ENCODE measurements around the gene LRRC8D. TPM values are rescaled to one million over a fixed set of nuclear protein-coding genes. Genes with fewer than 3 reads are reported as not detected.

The LRRC8D gene
- polyA plus RNA-seq, 3 donors: 34.8 to 40.2 (median 37.2) TPM

DNA sequence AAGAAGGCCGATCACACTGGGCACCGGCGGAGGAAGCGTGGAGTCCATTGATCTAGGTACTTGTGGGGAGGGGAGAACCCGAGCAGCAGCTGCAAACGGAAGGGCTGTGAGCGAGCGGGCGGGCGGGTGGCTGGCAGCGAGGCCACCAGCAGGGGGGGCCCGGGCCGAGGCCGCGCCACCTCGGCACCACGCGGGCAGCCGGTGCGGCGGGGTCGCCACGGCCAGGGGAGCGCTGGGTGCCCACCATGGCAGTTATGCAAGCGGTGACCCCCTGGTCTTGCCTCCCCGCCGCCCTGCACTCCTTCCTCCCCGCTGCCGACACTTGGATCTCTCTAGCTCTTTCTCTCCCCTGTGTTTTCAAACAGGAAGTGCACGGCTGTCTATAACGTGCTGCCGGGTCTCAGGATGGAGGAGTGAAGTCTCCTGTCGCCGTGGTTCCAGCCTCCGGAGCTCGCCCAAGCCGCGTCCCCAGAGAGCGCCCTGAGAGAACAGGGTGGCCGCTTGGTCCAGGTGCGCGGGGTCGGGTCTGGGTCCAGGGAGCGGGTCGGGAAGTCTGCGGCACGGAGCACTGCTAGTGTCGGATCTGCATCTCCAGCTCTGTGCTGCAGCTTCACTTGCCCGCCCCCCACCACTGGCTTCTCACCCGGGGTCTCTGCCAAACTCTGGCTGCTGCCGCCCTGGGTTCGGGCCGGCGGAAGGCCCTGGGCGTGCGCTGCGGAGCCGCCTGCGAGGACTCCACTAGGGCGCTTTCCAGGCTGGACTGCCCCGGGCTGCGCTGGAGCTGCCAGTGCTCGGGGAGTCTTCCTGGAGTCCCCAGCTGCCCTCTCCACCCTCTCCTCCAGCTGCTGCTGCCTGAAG lies 22.7 kb downstream of the LRRC8D start:
- peak in 1 of 11 donors; percentile 52 for DNase-seq (ENCODE audit: extremely low read depth in 1 of 11, low read depth in 9 of 11, low spot score in 4 of 11)

DNA sequence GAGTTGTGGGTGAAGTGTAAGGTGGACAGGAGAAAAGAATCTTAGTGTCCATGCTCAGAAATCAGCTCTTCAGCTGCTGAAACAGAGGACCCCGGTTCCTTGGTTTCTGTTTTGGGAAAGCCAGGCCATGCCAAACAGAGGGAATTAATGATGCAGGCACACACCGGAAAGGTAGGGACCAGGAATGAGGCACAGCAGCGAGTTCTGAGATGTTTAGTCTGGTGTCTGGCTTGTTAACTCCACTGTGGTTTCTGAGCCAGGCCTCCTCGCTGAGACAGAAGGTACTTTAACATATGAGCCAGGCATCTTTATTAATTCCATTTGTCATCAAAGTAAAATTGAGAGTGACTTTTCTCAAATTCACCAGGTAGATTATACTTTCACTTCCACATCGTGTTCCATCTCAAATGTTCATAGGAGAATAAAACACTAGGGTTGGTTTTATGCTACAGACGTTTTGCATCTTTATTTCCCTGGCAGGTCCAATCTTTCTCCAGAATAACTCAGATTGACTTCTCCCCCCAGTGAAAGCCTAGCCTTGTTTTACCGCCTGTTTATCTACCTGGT lies 23.5 kb downstream of the LRRC8D start:
- DNase-seq (ENCODE audit: extremely low read depth in 1 of 11, low read depth in 9 of 11, low spot score in 4 of 11): no peak

DNA sequence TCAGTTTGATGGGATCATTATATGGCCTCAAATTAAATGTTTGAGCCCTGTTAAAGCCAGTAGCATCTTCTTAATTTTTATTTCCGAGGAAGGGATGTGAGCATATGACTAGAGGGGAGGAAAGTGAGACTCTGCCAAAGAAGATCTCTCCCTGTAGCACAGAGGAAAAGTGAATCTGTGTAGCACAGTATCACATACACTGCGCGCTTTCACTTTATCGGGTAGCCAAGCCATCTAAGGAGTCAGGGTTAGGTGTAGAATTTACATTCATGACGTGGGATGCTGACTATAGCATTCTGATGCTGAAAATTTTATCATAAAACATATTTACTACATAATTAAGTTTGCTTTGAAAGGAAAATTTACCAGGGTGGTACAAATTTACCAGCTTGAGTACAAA lies 24.0 kb downstream of the LRRC8D start:
- DNase-seq (ENCODE audit: extremely low read depth in 1 of 11, low read depth in 9 of 11, low spot score in 4 of 11): no peak

DNA sequence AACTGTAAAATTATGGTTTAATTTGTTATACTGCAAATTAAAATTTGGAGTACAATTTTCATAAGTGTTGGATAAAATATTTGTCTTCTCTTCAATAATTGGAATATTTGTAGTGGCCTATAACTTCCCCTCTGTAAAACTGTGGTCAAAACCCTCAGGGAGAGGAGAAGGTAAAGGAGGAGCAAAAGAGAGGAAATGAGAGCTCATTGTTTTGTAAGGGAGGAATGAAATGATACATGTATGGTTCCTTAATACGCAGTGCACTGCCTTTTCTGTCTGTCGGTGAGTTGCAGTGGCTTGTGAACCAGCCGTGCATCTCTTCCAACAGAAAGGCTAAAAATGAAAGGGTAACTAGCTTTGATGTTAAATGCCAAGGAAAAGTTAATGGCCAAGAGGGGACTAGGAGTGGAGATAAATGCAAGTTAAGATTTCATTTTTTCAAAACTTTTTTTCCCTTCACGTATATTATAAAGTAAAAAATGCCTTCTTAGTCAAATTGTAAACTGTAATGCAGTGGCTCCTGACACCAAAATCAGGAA lies 26.4 kb downstream of the LRRC8D start:
- no peak for DNase-seq (ENCODE audit: extremely low read depth in 1 of 11, low read depth in 9 of 11, low spot score in 4 of 11)

DNA sequence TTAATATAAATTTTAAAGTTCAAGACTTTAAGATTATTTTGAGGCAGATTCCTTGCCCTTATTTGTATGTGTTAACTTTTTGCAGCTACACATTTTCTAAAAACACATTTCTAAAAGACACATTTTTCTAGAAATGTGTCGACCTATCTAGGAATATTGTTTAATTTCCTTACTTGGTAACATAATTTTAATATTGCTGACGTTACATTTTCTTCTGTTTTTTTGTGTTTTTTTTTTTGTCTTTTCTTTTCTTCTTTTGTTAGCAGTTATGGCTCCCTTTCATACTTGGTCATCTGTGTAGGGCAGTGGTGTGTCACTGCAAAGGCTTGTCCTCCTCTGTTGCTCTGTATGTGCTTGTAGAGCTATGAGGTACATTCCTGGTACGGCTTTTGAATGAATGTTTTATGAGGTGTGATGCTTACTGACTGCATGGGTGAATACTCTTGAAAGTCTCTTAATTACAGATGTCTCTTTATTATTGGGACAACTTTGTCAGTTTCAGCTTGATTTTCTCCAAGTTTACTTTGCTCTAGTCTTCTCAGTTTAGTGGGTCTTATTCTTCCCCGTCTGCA lies 30.1 kb downstream of the LRRC8D start:
- peak in 1 of 11 donors; percentile 62 for DNase-seq (ENCODE audit: extremely low read depth in 1 of 11, low read depth in 9 of 11, low spot score in 4 of 11)

DNA sequence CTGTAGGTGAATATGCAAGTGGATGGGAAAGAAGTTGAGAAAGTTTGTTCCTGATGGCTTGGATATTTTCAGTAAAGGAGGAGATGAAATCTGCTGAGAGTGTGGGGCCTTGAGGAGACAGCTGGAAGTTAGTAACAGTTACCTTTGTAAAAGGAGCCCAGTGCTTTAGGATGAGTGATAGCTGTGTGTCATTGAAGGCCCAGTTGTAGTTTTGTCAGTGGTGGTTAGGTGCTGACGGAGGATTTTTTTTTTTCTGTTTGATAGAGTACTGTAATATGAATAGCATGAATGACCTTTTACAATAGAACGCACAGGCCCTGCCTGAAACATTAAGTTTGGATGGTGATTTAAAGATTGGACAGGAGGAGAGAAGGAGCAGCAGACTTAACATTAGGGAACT lies 33.3 kb downstream of the LRRC8D start:
- DNase-seq (ENCODE audit: extremely low read depth in 1 of 11, low read depth in 9 of 11, low spot score in 4 of 11): no peak

DNA sequence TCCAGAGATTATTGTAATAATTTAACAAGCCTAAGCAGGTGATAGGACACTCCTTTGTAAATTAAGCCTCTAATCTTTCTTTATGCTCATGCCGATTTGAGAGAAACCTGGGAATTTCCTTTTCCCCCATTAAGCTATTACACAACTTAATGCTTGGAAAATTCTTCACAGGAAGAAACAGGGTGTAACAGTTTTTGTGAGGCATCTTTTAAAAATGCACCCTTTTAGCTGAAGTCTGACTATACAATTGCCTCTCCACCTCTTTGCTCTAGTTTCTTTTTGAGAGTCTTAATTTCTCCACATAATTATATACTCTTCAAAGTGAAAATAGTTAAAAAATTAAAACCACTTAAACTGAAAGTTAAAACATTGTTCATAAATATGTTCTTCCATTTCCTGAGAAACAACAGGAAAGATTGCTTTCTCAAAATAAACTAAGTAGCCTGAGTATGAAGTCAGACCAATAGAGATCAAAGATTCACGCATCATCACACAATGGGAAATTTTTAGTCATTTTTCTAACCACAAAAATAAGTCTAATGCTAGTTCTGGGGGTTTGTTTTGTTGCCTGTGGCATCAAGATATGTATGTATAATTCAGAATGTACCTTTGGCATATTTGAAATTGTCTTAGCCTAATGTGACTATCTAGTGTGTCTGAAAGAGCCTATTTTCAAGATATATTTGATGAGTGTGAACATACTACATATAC lies 34.7 kb downstream of the LRRC8D start:
- DNase-seq (ENCODE audit: extremely low read depth in 1 of 11, low read depth in 9 of 11, low spot score in 4 of 11): no peak

DNA sequence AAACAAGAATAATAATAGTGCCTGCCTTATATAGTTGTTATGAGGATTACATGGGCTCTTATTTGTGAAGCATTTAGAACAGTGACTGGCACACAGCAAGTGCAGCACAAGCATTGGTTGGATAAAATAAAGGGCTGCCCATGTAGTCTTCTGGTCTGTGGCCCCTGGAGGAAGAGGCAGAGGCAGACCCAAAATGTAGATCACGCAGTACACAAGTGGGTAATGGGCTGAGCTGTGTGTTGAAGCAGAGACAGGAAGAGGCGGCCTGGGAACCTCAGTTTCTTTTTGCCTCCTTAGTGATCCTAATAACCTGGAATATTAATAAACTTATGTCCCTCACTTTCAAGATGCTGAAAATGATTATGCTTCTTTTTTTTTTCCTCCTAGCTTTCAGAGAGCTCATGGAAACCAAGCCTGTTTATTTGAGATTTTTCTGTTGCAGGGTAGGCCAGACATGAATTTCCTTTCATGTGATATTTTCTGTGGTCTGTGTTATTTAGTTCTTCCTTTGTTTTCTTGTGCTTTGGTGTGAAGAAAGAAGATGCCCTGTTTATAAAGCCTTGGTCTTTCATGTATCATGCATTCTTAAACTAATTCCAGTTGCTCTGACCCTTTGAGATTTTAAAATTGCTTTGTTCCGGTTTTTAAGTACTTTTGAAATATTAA lies 42.5 kb downstream of the LRRC8D start:
- no peak for DNase-seq (ENCODE audit: extremely low read depth in 1 of 11, low read depth in 9 of 11, low spot score in 4 of 11)

DNA sequence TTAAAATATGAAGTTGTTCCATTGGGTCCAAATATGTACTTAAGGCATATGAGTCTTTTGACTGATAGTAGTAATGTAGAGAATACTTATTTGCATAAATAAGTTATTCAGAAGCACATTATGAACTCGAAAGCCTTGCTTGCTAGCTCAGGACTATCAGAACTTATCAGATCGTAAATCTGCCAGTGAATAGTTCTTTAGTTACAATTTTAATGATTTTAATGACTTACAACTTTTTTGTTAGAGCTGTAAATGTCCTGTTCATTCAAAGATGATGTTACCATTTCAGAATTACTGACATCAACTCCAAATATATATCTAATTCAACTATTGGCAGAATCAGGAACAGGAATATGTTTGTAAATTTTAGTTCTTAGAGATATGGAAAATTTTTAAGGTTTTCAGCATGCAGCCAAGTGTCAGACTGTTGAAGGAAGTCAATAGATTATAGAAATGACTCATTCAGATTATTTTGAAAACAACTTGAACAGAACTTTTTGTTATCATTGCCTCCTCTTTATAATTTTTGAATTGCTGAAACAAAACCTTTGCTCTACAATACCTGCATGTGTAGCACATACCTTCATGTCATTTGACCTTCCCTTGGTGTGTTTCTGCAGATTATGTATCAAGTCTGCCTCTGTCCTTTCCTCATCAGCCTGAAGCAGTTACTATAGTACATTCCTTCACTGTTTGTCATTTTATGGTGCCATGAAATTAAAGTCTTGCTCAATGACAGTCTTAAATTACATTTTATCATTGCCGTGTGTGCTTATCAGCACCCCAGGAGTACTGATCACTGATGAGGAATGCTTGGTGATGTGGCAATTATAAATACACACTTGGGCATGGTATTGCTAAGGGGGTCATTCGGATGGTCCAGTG lies 44.9 kb downstream of the LRRC8D start:
- DNase-seq (ENCODE audit: extremely low read depth in 1 of 11, low read depth in 9 of 11, low spot score in 4 of 11): no peak

DNA sequence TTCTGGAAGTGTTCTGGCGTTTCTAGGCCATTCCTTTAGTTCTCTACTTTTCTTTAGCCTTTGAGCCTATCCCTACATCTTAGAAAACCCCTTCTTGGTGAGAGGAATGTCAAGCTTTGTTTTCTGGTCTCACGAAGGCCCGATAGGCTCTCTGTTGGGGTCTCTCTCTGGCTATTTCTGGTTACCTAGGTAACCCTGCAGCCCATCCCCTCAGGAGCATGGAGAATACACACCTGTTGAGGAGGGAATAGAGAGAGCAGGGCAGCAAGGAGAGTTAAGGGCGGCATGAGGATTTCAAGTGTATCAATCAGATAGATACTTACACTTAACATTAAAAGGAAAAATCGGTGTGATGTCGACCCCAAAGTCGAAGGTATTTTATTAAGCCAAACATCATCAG lies 45.7 kb downstream of the LRRC8D start:
- DNase-seq (ENCODE audit: extremely low read depth in 1 of 11, low read depth in 9 of 11, low spot score in 4 of 11): no peak

DNA sequence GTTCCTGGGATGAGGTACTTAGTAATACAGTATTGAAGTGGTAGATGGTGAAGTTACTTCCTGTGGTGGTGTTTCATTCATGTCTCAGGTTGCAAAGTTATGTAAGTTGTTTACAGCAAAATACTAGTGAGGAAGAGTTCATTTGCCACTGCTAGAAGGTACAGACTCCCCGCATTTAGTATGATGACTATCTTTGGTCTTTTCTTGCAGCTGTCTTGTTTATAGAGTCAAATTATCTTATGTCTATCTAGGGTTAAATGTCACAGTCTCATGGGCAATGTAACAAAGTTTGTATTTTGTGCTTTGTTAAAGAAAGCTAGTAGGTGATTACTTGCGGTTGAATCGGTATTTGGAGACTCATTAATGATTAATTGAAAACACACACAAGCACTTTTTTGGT lies 50.2 kb downstream of the LRRC8D start:
- no peak for DNase-seq (ENCODE audit: extremely low read depth in 1 of 11, low read depth in 9 of 11, low spot score in 4 of 11)

DNA sequence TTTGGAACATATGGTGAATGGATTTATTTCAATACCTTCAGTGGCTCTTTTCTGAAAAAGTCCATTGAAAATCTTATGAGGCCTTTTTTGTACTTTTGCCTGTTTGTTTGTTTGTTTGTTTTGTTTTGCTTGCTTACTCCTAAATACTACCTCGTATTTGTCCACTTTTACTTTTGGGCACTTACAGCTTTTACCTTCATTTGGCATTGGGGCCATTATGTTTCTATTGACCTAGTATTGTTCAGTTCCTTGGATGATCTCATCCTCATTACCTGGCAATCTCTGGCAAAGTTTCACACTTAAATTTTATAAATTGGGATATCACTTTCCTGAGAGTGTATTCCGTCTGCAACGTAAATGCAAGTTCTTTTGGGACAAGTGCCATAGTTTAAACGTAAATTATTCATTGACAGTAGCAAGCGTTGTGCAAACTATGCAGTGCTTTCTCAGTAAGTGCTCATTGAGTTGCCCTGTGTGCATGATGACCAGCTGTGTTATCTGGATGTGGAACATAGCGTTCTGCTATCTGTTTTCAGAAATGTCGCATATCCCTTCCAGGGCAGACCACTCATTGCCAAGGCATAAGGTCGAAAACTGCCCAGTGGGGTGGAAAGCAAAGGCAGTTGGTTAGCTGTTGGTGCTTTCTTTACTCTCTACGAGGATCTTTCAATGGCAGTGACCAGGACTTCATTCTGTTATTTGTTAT lies 51.1 kb downstream of the LRRC8D start:
- DNase-seq (ENCODE audit: extremely low read depth in 1 of 11, low read depth in 9 of 11, low spot score in 4 of 11): no peak

DNA sequence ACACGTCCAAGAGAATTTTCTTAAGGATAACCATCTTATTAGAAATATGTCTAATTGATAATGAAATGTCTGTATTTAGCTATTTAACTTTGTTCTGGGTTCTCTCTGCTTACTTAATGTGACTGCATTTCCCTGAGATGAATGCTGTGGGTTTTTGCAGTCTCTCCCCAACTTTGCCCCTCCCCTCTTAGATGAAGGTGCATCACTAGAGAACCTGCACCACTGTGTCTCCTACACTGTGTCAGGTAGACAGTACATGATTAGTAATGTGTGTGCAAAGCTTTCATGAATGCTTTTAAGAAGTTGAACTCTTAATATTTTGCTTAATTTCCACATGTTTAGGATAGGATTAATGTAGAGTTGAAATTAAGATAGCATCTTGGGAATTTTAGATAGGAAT lies 51.7 kb downstream of the LRRC8D start:
- DNase-seq (ENCODE audit: extremely low read depth in 1 of 11, low read depth in 9 of 11, low spot score in 4 of 11): no peak

DNA sequence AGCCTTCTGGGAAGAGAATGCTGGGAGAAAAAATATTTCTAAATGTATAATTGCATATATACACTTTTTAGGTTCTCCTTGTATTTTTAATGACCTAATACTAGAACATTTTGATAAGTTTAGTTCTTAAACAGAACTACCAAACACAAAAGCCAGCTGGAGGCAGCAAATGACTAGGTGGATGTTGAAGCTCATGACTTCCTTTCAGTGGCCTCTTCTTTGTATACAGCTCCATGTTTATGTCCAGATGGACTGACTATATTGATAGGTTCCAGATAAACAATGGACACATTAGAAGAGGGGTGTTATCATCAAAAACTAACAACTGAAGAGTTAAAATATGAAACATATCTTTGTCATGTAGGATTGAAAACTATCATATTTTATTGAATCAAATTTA lies 52.5 kb downstream of the LRRC8D start:
- DNase-seq (ENCODE audit: extremely low read depth in 1 of 11, low read depth in 9 of 11, low spot score in 4 of 11): peak in 3 of 11 donors; percentile 4 to 22 (median 19)

DNA sequence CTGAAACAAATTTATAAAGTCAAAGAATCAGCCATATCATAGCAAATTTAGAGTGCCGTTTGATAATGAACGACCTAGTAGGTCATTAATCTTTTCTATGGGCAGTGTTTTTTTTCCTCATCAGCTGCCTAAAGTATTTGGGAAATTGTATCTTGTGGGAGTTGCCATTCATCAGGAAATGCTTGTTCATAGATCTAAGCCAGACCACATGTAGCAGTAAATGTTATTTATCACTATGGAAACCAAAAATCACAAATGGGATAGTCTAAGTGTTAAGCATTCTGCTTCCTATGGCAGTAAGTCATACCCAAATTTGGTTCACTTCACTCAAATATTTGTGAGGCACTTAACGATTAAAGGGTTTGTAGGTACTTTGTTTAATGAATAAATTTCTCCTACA lies 52.9 kb downstream of the LRRC8D start:
- peak in 10 of 11 donors; percentile 31 to 80 (median 62) for DNase-seq (ENCODE audit: extremely low read depth in 1 of 11, low read depth in 9 of 11, low spot score in 4 of 11)

DNA sequence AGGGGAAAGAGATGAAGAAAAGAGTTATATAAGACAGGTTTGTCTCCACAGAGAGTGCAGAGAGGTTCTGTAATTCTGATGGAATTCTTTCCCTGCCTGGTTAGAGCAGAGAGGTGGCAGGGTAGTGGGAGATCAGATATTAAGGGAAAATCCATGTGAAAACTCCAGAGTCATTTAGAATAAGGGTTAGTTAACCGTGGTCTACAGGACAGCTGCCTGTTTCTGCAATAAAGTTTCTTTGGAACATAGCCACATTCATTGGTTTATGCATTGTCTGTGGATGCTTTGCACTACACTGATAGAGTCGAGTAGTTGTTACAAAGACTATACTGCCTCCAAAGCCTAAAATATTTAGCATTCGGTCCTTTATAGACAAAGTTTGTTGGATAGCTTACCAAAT lies 55.6 kb downstream of the LRRC8D start:
- DNase-seq (ENCODE audit: extremely low read depth in 1 of 11, low read depth in 9 of 11, low spot score in 4 of 11): no peak

DNA sequence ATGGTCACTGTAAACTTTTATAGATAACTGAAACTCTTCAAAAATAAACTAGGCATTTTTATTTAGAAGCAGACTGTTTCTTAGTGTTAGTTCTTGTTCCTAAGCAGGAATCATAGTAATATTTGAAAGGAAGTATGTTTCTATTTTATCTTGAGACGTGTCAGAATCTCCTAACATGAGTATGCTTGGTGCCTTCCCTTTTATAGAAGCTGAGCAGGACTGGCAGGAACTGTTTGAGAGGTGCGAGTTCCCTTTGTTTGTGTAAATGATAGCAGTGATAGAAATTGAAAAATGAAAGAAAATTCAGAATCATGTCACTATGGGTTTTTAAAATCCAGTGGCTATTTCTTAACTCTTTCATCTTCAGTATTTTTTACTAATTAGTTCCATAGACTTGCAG lies 56.9 kb downstream of the LRRC8D start:
- DNase-seq (ENCODE audit: extremely low read depth in 1 of 11, low read depth in 9 of 11, low spot score in 4 of 11): no peak

DNA sequence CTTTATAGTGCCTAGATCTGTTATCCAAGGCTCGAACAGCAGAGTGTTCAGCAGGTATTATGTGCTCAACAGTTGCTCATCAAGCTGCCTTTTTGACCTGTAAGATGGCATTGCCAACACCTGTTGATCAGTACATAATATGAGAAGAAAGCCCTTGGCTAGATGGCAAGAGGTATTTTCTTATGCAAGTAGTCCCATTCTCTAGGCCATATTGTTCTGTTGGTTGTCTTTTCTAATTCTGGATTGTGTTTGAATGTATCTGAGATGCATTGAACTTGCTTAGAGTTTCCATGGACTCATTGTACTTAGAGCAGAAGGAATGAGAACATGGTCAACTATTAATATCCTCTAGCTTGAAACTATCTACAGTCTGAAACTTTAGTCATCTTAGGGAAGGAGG lies 57.4 kb downstream of the LRRC8D start:
- DNase-seq (ENCODE audit: extremely low read depth in 1 of 11, low read depth in 9 of 11, low spot score in 4 of 11): no peak
